CD4-positive, CD25-positive, alpha-beta regulatory T cell (primary cell): Measurements from ENCODE around the gene SRGAP2B. TPM values are rescaled to one million over a fixed set of nuclear protein-coding genes. Genes with fewer than 3 reads are reported as not detected.
"Not testable (repeated sequence)": the region's sequence is repeated elsewhere in the genome, so short reads cannot be mapped to it uniquely, and the experiment has no call there.

Experiments
- ATAC-seq, 2 donors: fragments of 150-1000 bp; cut with Tn5 transposase; one replicate each; pipeline ENCODE4 v1.10.0; 2021; ENCODE audit warnings: low read depth in 2 of 2, moderate number of reproducible peaks in 2 of 2, moderate library complexity in 1 of 2
- DNase-seq, 3 donors: peaks; one replicate each; pipeline versions ENCODE4 v3.0.0 to v3.0.0-alpha.2; 2012 to 2022; ENCODE audit warnings: mixed read lengths in 1 of 3
- H3K27ac ChIP-seq: one replicate; pipeline ENCODE4 v1.7.0; 2013; ENCODE audit warnings: mild to moderate bottlenecking, low read length; ENCODE audit not compliant: insufficient read depth, poor library complexity, severe bottlenecking
- H3K27me3 ChIP-seq: one replicate; pipeline ENCODE4 v1.7.0; 2013; ENCODE audit warnings: low read length; ENCODE audit not compliant: control insufficient read depth, insufficient read depth
- H3K36me3 ChIP-seq: one replicate; pipeline ENCODE4 v1.7.0; 2013; ENCODE audit warnings: mild to moderate bottlenecking, low read length, moderate library complexity; ENCODE audit not compliant: control insufficient read depth, insufficient read depth
- H3K4me1 ChIP-seq: 2 replicates; pipeline ENCODE4 v1.7.0; 2013; ENCODE audit warnings: mild to moderate bottlenecking, low read length; ENCODE audit not compliant: insufficient read depth, control insufficient read depth, poor library complexity, severe bottlenecking
- H3K4me3 ChIP-seq: one replicate; pipeline ENCODE4 v1.7.0; 2013; ENCODE audit warnings: low read depth, mild to moderate bottlenecking, low read length, moderate library complexity
- H3K9me3 ChIP-seq, 2 experiments: 1 replicate in 1 of 2; 2 replicates in 1 of 2; pipeline ENCODE4 v1.7.0; 2013; ENCODE audit warnings: low read length in 2 of 2, mild to moderate bottlenecking in 1 of 2, moderate library complexity in 1 of 2; ENCODE audit not compliant: control insufficient read depth in 2 of 2
- H3K27ac Mint-ChIP-seq, 3 donors: one replicate each; pipeline ENCODE4 v1.8.0; 2020 to 2022; ENCODE audit warnings: mild to moderate bottlenecking in 3 of 3, mixed read lengths in 3 of 3, moderate library complexity in 2 of 3
- H3K27me3 Mint-ChIP-seq: one replicate; pipeline ENCODE4 v1.8.0; 2022; ENCODE audit warnings: mild to moderate bottlenecking, mixed read lengths
- H3K36me3 Mint-ChIP-seq: one replicate; pipeline ENCODE4 v1.8.0; 2020; ENCODE audit warnings: mixed read lengths
- H3K4me1 Mint-ChIP-seq, 4 donors: one replicate each; pipeline ENCODE4 v1.8.0; 2020 to 2022; ENCODE audit warnings: mixed read lengths in 4 of 4, mild to moderate bottlenecking in 1 of 4
- H3K4me3 Mint-ChIP-seq, 4 donors: one replicate each; pipeline ENCODE4 v1.8.0; 2020 to 2022; ENCODE audit warnings: mild to moderate bottlenecking in 4 of 4, mixed read lengths in 4 of 4, moderate library complexity in 3 of 4
- H3K9me3 Mint-ChIP-seq, 7 donors: one replicate each; pipeline ENCODE4 v1.8.0; 2020 to 2022; ENCODE audit warnings: mixed read lengths in 7 of 7, mild to moderate bottlenecking in 3 of 7, moderate library complexity in 2 of 7
- polyA plus RNA-seq, 4 donors: library from polyadenylated mRNA; unstranded; fragments of 300-500 nt; fragmentation: Illumina TruSeq; gene quantifications; one replicate each; pipeline ENCODE4 v1.2.3, GENCODE V29; 2021
- total RNA-seq: library from RNA; stranded (reverse); gene quantifications from one replicate; pipeline ENCODE4 v1.2.3, GENCODE V29; 2022

SRGAP2B gene
- total and polyA plus RNA-seq, 5 donors from 2014 or later, result 1.2 to 36.7 (median 2.1) TPM

DNA sequence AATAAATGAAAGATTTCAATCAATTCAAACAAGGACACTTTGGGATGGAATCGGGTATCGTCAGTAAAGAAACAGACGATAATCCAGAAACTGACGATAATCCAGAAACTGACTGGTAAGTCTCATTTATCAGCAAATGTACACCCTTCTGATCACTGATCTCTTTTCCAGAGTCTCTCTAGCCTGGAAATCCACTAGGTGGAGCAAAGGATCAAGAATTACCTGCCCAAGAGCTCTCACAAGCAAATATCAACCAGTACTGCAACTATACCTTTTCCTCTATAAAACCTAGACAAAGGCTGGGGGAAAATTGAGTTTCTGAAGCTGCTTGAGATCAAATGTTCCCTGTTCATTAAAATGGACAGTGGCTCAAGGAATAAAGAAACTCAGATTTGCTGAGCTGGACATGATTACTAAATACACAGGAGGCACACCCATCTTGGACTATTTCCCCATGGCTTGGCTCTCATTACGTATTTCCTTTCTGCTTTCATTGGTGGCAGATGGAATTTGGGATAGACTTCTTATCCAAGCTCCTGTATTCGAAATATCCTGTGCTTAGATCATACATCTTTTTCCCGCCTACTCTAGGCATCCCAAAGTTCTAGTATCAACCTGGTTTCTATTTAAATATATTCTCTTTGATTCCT lies 29.0 kb upstream of the SRGAP2B start:
- H3K27ac ChIP-seq, H3K27me3 Mint-ChIP-seq, H3K4me3 ChIP-seq, H3K4me3 Mint-ChIP-seq, H3K27me3 ChIP-seq, H3K36me3 Mint-ChIP-seq, H3K4me1 Mint-ChIP-seq, DNase-seq, H3K9me3 ChIP-seq, H3K36me3 ChIP-seq, H3K9me3 Mint-ChIP-seq, H3K27ac Mint-ChIP-seq, H3K4me1 ChIP-seq, ATAC-seq: not testable (repeated sequence)

- H3K9me3 Mint-ChIP-seq, H3K36me3 ChIP-seq, H3K27me3 Mint-ChIP-seq, H3K27ac ChIP-seq, H3K4me3 Mint-ChIP-seq, H3K4me1 ChIP-seq, H3K27ac Mint-ChIP-seq, DNase-seq, H3K9me3 ChIP-seq, H3K27me3 ChIP-seq, H3K4me3 ChIP-seq, H3K36me3 Mint-ChIP-seq, ATAC-seq, H3K4me1 Mint-ChIP-seq: not testable (repeated sequence)
These were observed 27.9 kb upstream of the SRGAP2B start for GRCh38 chr1:145123062-145123395.

- H3K27ac Mint-ChIP-seq, H3K4me3 ChIP-seq, DNase-seq, H3K9me3 Mint-ChIP-seq, ATAC-seq, H3K9me3 ChIP-seq, H3K36me3 Mint-ChIP-seq, H3K27me3 Mint-ChIP-seq, H3K36me3 ChIP-seq, H3K4me1 ChIP-seq, H3K27ac ChIP-seq, H3K27me3 ChIP-seq, H3K4me1 Mint-ChIP-seq, H3K4me3 Mint-ChIP-seq: not testable (repeated sequence)
These were observed 27.4 kb upstream of the SRGAP2B start for GRCh38 chr1:145122344-145123061.

DNA sequence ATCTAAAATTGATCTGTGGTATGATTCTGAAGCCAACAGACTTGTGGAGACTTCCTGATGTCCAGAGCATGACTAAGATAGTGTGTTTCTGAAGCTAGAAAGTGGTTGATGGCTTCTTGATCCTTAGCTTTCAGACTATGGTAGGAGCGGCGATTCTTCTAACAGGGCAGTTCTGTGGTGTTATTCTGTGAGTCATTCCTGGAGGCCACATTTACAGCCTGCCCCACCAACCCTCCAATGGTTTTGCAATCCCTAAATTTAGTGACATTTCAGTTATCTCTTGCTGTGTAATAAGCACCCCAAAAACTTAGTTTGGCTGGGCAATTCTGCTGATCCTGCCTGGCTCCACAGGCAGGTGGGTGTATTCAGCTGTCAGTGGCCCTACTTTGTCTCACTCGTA lies 24.7 kb upstream of the SRGAP2B start:
- ATAC-seq, H3K4me3 Mint-ChIP-seq, DNase-seq, H3K27me3 ChIP-seq, H3K27me3 Mint-ChIP-seq, H3K36me3 ChIP-seq, H3K4me1 Mint-ChIP-seq, H3K27ac ChIP-seq, H3K27ac Mint-ChIP-seq, H3K9me3 Mint-ChIP-seq, H3K4me3 ChIP-seq, H3K36me3 Mint-ChIP-seq, H3K4me1 ChIP-seq, H3K9me3 ChIP-seq: not testable (repeated sequence)

- H3K9me3 Mint-ChIP-seq, H3K27me3 ChIP-seq, H3K36me3 ChIP-seq, H3K27ac ChIP-seq, H3K4me3 ChIP-seq, H3K4me3 Mint-ChIP-seq, DNase-seq, H3K36me3 Mint-ChIP-seq, H3K27me3 Mint-ChIP-seq, H3K4me1 ChIP-seq, H3K4me1 Mint-ChIP-seq, H3K27ac Mint-ChIP-seq, H3K9me3 ChIP-seq, ATAC-seq: not testable (repeated sequence)
These were observed 20.7 kb upstream of the SRGAP2B start for GRCh38 chr1:145115587-145116493.

- not testable (repeated sequence) for H3K4me3 Mint-ChIP-seq, DNase-seq, ATAC-seq, H3K36me3 Mint-ChIP-seq, H3K4me3 ChIP-seq, H3K4me1 Mint-ChIP-seq, H3K27me3 ChIP-seq, H3K9me3 Mint-ChIP-seq, H3K27ac ChIP-seq, H3K27ac Mint-ChIP-seq, H3K9me3 ChIP-seq, H3K27me3 Mint-ChIP-seq, H3K4me1 ChIP-seq, H3K36me3 ChIP-seq
These were observed 19.5 kb upstream of the SRGAP2B start for GRCh38 chr1:145114560-145115057.

GRCh38 chr1:145112703-145113102 lies 17.6 kb upstream of the SRGAP2B start:
- not testable (repeated sequence) for H3K4me1 Mint-ChIP-seq, H3K4me3 ChIP-seq, H3K4me1 ChIP-seq, H3K27me3 ChIP-seq, H3K9me3 ChIP-seq, H3K9me3 Mint-ChIP-seq, DNase-seq, H3K36me3 Mint-ChIP-seq, H3K27me3 Mint-ChIP-seq, H3K4me3 Mint-ChIP-seq, H3K36me3 ChIP-seq, ATAC-seq, H3K27ac ChIP-seq, H3K27ac Mint-ChIP-seq
